GM19035 (cell line): ENCODE measurements around the gene BRD8.
"Not testable (repeated sequence)": the region's sequence is repeated elsewhere in the genome, so short reads cannot be mapped to it uniquely, and the experiment has no call there.

Experiments used
- ATAC-seq: cut with Tn5 transposase; IDR thresholded peaks from one replicate; pipeline ENCODE4 v1.9.1; 2021; ENCODE audit not compliant: unreplicated experiment

BRD8 gene

DNA sequence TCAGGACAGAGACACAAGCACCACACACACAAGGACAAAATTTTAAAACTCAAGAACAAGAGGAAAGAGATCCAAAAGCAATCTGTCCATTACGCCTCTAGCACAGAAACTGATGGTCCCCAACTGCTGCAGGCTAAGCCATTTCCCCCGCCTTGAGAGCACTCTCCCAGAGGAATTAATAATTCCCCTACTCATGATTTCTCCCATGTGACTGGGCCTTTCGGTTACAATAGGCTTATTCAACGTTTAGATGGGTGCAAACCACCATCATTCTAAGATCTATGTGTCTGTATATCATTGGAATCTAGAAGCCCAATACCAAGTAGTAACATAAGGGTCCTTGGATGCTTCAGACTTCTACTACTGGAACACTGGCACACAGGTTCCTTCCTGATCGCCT lies 18.8 kb downstream of the BRD8 start:
- no peak for ATAC-seq

DNA sequence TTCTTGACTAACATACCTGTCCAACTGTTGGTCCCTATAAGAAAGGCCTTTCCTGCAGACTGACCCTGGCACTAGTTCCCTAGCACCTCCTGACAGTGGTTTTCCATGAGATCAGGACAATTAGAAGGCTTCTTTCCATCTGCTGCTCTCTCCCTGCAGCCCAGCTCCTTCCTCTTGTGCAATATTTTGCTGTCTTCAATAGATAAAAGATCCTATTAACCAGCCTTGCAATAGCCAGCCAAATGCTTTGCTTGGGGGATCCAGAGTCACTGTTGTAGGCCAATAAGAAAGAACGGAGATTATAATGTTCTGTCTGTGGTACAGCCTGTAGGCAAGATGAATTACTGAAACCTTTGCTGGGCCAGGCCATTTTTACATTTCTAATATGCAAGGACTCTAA lies 20.8 kb downstream of the BRD8 start:
- ATAC-seq: no peak

DNA sequence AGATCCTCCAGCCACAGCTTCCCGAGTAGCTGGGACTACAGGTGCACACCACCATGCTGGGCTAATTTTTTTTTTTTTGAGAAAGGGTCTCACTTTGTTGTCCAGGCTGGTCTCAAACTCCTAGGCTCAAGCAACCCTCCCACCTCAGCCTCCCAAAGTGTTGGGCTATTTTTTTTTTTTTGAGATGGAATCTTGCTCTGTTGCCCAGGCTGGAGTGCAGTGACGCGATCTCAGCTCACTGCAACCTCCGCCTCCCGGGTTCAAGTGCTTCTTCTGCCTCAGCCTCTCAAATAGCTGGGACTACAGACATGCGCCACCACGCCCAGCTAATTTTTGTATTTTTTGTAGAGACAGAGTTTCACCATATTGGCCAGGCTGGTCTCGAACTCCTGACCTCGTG lies 22.5 kb downstream of the BRD8 start:
- ATAC-seq: not testable (repeated sequence)

GRCh38 chr5:138149530-138149929 lies 28.9 kb downstream of the BRD8 start:
- ATAC-seq: no peak

DNA sequence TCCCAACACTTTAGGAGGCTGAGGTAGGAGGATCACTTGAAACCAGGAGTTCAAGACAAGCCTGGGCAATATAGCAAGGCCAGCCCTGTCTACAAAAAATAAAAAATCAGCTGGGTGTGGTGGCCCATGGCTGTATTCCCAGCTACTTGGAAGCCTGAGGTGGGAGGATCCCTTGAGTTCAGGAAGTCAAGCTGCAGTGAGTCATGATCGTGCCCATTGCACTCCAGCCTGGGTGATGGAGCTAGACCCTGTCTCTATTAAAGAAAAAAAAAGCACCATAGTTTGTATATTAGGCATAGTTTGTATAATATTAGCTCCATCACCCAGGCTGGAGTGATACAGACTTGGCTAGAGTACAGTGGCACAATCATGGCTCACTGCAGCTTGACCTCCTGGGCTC lies 29.6 kb downstream of the BRD8 start:
- no peak for ATAC-seq

DNA sequence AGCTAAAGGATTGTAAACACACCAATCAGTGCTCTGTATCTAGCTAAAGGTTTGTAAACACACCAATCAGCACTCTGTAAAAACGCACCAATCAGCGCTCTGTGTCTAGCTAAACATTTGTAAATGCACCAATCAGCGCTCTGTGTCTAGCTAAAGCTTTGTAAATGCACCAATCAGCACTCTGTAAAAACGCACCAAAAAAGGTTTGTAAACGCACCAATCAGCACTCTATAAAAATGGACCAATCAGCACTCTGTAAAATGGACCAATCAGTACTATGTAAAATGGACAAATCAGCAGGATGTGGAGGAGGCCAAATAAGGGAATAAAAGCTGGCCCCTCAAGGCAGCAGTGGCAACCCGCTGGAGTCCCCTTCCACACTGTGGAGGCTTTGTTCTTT lies 34.9 kb downstream of the BRD8 start:
- ATAC-seq: not testable (repeated sequence)

DNA sequence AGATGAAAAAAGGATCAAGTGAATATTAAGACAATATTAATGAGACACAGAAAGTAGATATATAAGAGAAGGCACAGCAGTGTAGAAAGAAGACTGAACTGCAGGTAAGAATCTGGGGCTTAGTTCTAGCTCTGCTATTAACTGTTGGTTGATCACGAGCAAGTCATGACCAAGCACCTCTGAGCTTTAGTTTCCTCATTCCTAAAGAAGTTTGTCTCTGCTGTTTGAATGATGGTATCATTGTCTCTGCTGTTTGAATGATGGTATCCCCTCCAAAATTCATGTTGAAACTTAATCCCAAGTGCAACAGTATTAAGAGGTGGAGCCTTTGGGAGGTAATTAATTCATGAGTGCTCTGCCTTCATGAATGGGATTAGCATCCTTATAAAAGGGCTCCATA lies 36.7 kb downstream of the BRD8 start:
- no peak for ATAC-seq

DNA sequence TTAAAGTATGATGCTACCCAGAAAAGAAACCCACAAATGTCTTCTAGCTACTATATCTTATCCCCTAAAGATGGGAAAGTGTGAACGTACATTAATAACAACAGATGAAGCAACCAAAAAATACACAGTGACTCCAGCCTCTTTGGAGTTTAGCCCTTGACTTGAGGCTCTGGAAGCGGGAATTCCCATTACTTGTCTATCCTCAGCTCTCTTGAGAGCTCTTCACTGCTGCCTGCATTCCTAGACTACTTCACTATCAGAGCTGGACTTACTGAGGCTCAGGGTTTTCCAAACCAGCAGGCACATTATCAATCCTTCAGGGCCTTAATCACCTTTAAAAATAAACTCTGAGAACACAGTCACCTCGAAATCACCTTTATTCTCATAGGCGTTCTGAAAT lies 38.2 kb downstream of the BRD8 start:
- no peak for ATAC-seq

GRCh38 chr5:138139781-138140090 lies 38.7 kb downstream of the BRD8 start:
- no peak for ATAC-seq

GRCh38 chr5:138138949-138139780 lies 39.3 kb downstream of the BRD8 start, which contains the start of gene NME5:
Gene NME5, minus strand, starts transcription at chr5:138139428. Its CDS starts 648 bp downstream, at chr5:138138780.
- ATAC-seq: peak; percentile 58

GRCh38 chr5:138132543-138132942 lies 45.9 kb downstream of the BRD8 start:
- no peak for ATAC-seq

DNA sequence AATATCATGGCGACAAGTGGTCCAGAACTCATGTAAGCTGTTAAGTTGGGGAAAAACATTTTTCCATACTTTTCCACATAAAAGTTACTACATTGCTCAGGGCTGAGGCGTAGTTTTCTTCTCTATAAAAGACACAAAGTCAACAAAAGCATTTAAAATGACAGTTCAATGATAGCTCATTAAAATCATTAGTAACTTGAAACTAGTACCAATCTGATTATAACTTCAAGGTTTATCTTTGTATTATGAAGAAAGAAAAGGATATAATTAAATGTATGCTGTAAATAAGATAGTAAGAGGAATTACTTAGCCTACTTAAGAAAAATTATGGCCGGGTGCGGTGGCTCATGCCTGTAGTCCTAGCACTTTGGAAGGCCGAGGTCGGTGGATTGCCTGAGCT lies 49.1 kb downstream of the BRD8 start:
- ATAC-seq: no peak

- ATAC-seq: no peak
Measured at GRCh38 chr5:138128334-138128733, 50.1 kb downstream of the BRD8 start.

DNA sequence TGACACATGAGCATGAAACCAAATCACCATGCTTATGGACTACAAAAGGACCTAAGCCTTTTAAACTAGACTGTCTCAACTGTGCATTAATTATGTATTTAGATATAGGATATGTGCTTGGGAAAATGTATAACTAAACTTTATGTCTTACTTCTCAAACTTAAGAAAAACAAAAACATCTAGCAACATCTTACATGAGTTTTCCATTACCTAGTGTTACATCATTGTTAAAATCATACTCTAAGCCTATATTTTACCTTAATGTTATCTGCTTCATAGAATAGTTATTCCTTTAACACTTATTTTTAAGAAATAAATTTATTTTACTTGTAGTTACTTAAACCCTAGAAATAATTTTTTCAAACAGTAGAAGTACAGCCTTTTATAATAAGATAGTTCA lies 63.2 kb downstream of the BRD8 start:
- ATAC-seq: no peak

DNA sequence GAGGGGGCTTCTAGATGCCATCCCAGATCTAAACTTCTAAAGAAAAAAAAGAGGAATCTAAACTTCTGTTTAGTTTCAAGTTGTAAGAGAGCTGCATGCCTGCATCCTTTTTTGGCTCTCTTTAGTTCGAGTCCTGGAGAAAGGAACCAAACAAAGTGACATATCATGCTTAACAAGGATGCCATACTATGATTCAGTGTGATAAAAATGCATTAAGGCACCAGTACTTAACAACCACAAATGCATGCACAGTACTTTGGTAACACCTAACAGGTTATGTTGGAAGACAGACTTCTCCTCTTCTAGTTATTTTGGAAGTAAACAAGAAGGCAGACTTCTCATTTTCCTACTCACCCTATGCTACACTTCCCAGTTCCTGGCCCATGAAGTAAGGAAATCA lies 66.5 kb downstream of the BRD8 start:
- no peak for ATAC-seq

- no peak for ATAC-seq
Measured at GRCh38 chr5:138111181-138111580, 67.2 kb downstream of the BRD8 start.

DNA sequence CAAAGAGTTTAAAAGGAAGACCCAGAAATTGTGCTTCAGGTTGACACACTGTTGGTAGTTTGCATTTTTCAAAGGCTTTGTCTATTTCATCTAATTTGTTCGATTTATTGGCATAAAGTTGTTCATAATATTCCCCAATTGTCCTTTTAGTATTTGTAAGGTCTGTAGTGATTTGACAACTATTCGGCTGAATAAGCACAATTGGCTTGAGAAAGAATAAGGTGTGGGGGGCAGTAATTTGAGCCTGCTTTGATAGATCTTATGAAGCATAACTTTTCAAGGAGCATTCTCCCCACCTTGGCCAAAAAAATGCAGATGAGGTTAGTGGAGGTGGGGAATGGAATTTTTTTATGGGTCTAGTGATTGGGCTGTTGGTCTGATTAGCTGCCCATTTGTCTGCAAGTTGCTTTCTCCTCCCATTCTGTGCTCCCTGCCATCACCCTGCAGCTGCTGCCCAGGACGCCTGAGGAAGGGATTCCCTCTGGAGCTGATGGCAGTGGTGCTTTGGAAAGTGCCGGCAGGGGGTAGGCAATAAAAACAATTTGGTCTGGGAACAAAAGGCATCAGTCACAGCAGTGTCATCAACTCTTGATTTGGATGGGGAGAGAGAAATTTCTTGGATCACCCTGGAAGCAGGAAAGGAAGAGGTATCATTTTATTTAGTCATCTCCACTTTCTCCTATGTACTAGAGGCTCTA lies 68.0 kb downstream of the BRD8 start:
- ATAC-seq: no peak

DNA sequence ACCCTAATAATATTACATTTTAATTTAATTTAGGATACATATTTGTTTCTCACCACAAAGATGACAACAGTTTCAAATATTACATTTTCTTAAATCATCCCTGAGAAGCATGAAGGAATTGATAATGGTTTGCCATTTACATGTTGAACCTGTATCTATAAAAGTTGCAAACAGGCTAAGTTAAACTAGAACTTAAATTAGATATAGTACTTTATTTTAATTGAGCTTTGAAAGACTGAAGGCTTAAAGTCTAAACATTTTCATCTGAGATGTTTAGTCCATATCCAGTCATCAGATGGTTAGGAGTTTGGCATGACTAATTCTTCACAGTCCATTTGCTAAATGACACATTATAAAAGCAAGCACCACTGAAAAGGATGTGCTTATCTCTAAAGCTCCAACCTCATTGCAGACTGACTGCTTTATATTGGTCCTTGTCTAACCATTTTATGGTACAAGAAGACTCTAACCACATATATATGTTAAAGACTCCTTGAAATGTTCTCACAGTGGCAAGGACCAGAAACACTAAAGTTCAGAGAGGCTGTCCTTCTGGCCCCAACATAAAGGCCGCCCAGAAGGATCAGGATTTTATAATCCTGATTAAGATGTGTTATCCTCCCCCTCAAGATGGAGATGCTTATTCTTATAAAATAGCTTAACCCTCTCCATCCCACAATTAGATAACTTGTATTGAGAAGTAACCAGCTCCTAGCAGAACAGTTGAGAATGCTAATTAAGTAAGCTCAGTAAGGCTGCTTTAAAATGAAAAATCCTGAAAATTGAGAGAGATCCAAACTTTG lies 68.8 kb downstream of the BRD8 start:
- ATAC-seq: no peak

GRCh38 chr5:138107213-138107612 lies 71.2 kb downstream of the BRD8 start:
- ATAC-seq: no peak

DNA sequence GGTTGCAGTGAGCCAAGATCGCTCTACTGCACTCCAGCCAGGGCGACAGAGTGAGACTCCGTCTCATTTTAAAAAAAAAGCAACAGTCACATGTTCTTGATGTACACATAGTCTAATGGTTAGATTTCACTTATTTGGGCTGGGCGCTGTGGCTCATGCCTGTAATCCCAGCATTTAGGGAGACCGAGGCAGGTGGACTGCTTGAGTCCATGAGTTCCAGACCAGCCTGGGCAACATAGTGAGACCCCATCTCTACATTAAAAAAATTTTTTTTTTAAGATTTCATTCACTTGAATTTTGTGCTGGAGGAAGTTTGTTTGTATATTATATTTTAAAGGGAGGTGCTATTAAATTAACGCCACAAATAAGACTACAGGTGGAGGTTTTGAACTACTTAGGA lies 72.7 kb downstream of the BRD8 start:
- ATAC-seq: no peak

DNA sequence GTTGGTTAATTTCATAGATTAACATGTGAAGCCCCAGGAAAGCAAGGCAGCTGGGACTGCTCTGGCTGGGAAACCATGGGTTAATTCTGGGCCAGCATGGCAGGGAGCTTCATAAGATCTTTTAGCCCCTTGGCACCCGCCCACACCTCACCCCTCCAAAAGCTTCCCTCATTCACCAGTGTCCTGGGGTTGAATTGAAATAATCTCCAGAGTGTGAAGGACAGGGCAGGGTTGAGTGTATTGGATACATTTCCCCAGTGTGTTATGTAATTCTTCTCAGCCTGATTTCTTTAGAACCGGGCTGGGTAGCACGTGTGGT lies 75.2 kb downstream of the BRD8 start:
- ATAC-seq: no peak
